Mucosa of stomach (tissue), 1 donor: Measurements from ENCODE around the gene AKAP13.
"Not testable (repeated sequence)": the region's sequence is repeated elsewhere in the genome, so short reads cannot be mapped to it uniquely, and the experiment has no call there.

ENCODE experiments used
- H3K27me3 ChIP-seq: one replicate; pipeline ENCODE4 v1.7.0; 2013; ENCODE audit warnings: mild to moderate bottlenecking, low read length; ENCODE audit not compliant: control insufficient read depth, insufficient read depth
- H3K36me3 ChIP-seq: one replicate; pipeline ENCODE4 v1.7.0; 2013; ENCODE audit warnings: low read length; ENCODE audit not compliant: control insufficient read depth, insufficient read depth
- H3K4me1 ChIP-seq: one replicate; pipeline ENCODE4 v1.7.0; 2013; ENCODE audit warnings: mild to moderate bottlenecking, low read length; ENCODE audit not compliant: control insufficient read depth, insufficient read depth
- H3K4me3 ChIP-seq: one replicate; pipeline ENCODE4 v1.7.0; 2013; ENCODE audit warnings: low read length
- H3K9ac ChIP-seq: one replicate; pipeline ENCODE4 v1.7.0; 2013; ENCODE audit warnings: mild to moderate bottlenecking, low read length, moderate library complexity
- H3K9me3 ChIP-seq: one replicate; pipeline ENCODE4 v1.7.0; 2013; ENCODE audit warnings: mild to moderate bottlenecking, low read length, moderate library complexity; ENCODE audit not compliant: control insufficient read depth
- donor health status: Pancreatic carcinoma.

Gene AKAP13

DNA sequence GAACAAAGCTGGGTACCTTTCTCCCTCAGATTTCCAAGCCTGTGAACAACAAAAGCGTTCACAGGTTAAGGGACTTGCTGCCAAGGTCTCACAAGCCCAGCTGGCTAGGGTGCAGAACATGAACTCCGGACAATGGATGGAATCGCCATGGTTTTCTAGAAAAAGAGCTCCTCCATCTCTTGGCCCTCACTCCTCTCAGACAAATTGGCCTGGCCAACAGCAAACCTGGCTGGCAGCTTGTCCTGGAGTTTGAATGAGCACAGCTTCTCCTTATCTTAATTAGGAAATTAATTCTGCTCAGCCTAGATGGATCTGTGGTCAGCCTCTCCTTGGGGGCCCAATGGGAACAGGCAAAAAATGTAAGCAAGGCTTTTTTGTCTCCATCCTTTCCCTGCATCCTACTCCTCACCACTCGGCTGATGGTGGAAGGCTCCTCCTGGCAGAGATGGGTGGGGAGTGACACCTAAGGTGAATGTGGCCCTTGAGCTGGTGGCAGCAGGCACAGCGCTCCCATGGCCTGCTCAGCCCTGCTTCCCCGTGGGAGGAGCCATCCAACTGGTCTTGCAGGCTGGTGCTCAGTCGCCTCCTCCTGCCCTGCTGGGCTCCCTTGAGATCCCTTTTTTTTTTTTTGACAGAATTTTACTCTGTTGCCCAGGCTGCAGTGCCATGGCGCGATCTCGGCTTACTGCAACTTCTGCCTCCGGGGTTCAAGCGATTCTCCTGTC lies 408.5 kb downstream of the AKAP13 start:
- no peaks in the 10 kb centered on the region for H3K9me3 ChIP-seq
- no peaks in the 10 kb centered on the region for H3K27me3 ChIP-seq
- no peaks in the 10 kb centered on the region for H3K36me3 ChIP-seq
- no peak overlapping the region for H3K4me3 ChIP-seq
- no peak overlapping the region for H3K9ac ChIP-seq
- peaks cover 49% of the 10 kb centered on the region for H3K4me1 ChIP-seq

DNA sequence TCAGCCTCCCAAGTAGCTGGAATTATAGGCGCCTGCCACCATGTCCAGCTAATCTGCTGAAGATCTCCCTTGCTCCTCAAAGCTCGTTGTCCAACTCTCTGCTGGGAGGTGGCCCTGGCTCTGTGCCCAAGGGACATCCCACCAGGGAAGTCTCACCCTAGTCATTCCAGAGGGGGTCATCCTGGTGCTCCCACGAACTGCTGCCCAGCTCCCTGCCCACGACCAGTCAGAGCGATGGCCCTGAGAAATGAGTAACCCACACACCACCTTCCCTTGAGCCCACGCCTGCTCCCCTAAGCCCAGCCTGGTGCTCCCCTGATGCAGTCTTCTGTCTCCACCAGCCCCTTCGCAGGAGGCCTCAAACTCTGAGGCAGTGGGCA lies 409.1 kb downstream of the AKAP13 start:
- Histone ChIP-seq H3K9me3 (no peaks in the 10 kb centered on the region), H3K9ac (no peak overlapping the region), H3K4me1 (peaks cover 49% of the 10 kb centered on the region), H3K36me3 (no peaks in the 10 kb centered on the region), H3K4me3 (no peak overlapping the region), H3K27me3 (no peaks in the 10 kb centered on the region)

DNA sequence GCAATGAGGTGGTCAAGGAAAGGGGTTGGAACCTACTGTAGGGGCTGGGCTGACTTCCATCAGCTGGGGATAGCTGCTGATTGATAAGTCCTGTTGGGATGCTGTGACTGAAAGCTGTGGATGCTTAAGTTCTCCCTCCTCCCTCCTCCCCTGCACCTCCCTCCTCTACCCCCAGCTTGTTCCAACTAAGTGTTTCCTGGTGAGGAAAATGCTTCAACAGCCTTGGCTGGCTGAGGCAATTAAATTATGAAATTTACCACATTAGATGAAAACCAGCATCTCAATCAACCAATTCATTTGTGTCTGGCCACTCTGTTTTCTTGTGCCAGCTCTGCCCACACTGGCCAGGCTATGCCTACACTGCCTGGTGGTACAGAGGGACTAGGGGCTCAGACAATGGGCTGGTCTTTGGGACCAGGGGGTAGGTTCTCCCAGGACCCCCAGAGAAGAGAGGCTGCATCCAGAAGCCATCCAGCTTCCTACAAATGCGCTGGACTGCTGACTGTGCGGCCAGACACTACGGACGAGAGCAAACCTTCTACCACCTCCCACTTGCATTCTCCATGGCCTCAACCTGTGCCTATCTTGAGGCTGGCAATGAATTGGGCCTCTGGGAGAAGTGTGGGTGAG lies 411.8 kb downstream of the AKAP13 start:
- peak overlapping the region; percentile 71 for H3K9ac ChIP-seq
- H3K27me3 ChIP-seq: no peaks in the 10 kb centered on the region
- H3K9me3 ChIP-seq: no peaks in the 10 kb centered on the region
- H3K4me3 ChIP-seq: no peak overlapping the region
- H3K36me3 ChIP-seq: no peaks in the 10 kb centered on the region
- H3K4me1 ChIP-seq: peaks cover 39% of the 10 kb centered on the region

DNA sequence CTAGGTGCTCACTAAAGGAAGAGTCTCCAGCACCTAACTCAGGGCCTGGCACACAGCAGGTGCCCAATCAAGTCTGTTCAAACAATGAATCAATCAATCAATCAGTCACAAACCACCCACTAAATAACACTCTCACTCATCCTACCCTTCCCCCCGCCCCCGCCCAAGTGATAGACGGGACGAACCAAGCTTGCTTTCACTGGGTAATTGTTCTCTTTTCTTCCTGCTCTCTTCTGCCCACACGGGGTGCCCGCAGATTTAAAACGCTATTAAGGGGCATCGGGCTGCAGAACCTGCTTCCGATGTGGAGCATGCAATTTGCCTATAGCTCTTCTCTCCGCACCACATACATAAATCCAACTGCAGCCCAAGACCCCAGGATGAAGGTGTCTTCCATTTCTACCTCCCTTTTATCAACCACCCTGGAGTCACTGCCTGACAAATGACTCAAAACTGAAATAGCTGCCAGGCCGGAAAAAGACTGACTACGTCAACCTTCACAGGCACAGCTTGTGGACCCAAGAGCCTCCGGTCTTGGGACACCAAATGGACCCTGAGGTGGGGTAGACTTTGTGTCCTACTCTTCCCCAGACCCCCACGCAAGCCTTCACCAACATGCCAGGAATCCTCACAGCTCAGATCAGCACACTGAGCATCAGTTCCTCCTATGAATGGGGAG lies 412.6 kb downstream of the AKAP13 start:
- Histone ChIP-seq H3K9me3 (no peaks in the 10 kb centered on the region), H3K4me3 (peak overlapping the region; percentile 45), H3K9ac (peak overlapping the region; percentile 71), H3K36me3 (no peaks in the 10 kb centered on the region), H3K27me3 (no peaks in the 10 kb centered on the region), H3K4me1 (peaks cover 39% of the 10 kb centered on the region)

DNA sequence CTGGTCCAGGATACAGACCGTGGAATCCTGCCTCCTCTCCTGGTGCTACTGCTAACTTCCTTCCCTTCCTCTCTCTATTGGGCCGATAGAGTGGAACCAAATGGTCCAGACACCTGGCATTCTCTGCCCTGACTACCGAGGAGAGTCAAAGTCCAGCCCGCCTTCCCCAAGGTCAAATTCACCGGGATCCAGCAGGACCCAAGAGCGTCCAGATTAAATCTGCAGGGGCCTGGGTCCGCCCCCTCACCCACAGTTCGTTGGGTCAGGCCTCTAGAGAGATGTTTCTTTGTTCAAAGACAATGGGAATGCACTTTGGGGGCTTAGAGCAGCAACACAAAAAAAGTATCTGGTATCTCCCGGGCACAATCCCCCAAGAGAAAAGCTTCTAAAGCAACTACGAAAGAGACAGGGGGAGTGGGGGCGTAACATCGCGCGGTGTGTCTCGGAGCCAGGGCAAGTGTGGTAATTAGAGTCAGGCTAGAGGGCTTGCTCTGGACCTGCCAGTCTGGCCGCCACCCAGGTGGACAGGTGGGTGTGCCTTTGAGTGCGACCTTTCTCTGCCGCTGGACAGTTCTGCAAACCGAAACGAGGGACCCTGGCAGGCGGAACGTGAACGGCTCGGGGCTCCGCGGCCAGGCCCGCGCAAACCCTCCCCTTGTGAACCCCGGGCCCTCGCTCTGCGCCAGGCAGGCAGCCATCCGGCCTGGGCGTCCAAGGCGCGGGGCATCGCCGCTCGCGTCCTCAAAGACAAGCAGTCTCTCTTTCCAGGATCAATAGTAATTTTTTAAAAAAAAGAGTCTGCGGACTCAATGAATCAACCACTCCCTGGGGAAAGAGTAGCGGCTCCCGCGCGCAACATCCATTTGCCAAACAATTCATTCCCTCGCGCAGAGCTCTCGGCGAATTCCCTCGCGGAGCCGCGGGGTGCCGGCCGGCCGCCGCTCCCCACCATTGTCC lies 413.5 kb downstream of the AKAP13 start:
- Histone ChIP-seq H3K4me1 (peaks cover 31% of the 10 kb centered on the region), H3K9ac (peak overlapping the region; percentile 71), H3K9me3 (no peaks in the 10 kb centered on the region), H3K36me3 (no peaks in the 10 kb centered on the region), H3K4me3 (peak overlapping the region; percentile 45), H3K27me3 (no peaks in the 10 kb centered on the region)

DNA sequence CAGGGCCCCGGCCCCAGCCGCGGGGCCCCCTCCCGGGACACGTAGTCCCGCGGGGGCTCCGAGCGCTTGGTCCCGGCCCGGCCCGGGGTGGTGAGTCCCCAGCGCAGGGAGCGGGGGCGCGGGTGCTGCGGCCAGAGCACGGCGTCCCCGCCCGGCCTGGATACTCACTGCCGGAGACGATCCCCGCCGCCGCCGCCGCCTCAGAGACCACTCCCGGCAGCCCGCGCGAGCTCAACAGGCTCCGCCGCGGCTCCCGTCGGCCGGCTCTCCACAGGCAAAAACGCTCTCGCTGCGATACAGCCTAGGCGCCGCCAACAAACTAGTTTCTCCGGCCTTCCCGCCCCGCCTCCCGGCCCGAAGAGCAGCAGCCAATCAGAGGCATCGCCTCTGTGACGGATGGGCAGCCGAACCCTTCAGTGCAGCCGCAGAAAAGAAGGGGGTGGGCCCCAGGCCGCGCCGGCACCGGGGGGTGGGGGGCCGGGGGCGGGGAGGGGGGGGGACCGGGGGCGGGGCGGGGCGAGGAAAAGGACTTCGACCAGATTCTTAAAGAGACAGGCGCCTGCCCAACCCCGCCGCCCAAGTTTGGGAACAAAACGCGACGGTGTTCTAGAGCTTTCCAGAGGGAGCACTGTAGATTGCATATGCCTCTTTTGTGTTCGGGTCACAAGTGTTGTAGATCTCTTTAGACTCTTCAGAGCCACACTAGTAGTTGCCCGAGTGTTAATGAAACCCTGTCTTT lies 414.4 kb downstream of the AKAP13 start, which contains the start of gene KLHL25:
KLHL25 (minus strand) TSS at position 328 of the 739 bp plus-strand sequence. CDS start 25,115 bp downstream, outside the sequence.
- Histone ChIP-seq H3K4me1 (peaks cover 26% of the 10 kb centered on the region), H3K36me3 (no peaks in the 10 kb centered on the region), H3K27me3 (no peaks in the 10 kb centered on the region), H3K4me3 (peak within 1 kb of the TSS; percentile 45), H3K9me3 (no peaks in the 10 kb centered on the region), H3K9ac (peak within 1 kb of the TSS; percentile 71)

DNA sequence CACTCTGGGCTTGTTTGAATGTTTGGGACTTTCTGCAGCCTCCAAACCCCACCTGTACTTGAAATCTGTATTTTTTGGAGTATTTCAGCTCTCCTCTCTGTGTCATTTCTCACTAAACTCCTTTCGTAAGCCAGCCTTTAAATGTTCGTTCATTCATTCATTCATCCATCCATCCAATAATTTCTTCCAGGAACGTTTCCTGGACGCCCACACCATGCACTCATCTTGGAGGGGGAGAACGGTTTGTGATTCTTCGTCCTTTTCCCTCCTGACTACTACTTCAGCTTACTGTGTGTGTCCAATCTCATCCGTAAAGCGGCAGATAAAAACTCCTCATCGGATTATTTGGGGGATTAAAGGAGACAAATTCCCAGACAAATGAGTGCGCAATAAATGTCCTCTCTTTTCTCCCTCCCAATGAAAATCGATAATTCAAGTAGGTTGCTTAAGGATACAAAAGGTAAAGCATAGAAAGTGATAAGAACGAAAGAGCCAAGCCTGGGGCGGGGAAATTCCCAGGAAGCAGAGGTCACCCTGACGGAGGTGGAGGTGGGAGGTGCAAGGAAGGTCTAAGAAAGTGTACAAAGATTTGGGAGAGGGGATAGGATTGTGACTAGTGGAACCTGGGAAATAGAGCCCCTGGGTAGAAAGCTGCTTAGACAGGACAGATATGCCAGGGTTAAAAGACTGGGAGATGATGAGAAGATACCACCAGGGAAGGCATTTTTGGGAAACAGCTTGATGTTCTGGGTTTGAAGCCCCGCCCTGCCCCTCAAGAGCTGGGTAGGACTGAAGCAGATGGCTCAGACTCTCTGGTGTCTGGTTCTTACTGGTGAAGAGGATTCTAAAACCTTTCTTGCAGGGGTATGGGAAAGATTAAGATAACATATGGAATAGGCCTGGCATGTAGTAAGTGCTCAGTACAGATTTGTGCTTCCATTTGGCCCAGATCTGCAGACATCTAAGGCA lies 415.2 kb downstream of the AKAP13 start:
- no peaks in the 10 kb centered on the region for H3K27me3 ChIP-seq
- H3K4me3 ChIP-seq: peak overlapping the region; percentile 28
- H3K9me3 ChIP-seq: no peaks in the 10 kb centered on the region
- peak overlapping the region; percentile 24 for H3K9ac ChIP-seq
- H3K4me1 ChIP-seq: peaks cover 34% of the 10 kb centered on the region
- no peaks in the 10 kb centered on the region for H3K36me3 ChIP-seq

DNA sequence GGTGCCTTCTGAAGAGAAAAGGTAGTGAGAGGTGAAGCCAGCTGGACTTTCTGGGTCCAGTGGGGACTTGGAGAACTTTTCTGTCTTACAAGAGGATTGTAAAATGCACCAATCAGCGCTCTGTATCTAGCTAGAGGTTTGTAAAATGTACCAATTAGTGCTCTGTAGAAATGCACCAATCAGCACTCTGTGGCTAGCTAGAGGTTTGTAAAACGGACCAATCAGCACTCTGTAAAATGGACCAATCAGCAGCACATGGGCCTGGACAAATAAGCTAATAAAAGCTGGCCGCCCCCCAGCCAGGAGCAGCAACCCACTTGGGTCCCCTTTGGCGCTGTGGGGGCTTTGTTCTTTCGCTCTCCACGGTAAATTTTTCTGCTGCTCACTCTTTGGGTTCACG lies 416.0 kb downstream of the AKAP13 start:
- H3K9me3 ChIP-seq, H3K4me3 ChIP-seq, H3K9ac ChIP-seq, H3K36me3 ChIP-seq, H3K27me3 ChIP-seq: not testable (repeated sequence)
- peaks cover 37% of the 10 kb centered on the region for H3K4me1 ChIP-seq
